Measurements from ENCODE around the gene EOLA1. TPM values are rescaled to one million over a fixed set of nuclear protein-coding genes. Genes with fewer than 3 reads are reported as not detected.

Gene EOLA1
- total RNA-seq, 1 donor from 2014 or later: 15.8 TPM

DNA sequence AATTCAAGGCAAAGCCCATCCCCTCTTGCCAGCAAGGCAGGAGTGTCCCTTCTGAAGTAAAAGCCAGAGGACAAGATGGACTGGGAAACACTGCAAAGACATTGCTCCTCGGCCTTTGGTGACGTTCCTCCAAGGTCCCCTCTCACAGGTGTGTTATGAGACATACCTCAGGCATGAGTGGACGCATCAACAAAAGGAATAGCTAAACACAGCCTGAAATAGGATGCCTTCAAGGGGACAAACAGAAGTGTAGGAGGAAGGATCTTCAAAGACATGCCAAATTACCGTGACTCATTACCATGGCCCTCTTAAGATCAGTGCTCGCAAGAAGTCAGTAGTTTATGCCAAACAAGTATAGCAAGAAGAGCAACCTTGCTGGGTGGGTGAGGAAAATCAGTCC lies 29.7 kb upstream of the EOLA1 start:
- no peaks in the 10 kb centered on the region for H3K9me3 ChIP-seq
- H3K4me1 ChIP-seq: no peaks in the 10 kb centered on the region
- DNase-seq: no peak
- no peak for ATAC-seq
- intact Hi-C loops (cut with DNase I): no loop called here
- no peaks in the 10 kb centered on the region for H3K36me3 ChIP-seq
- H3K27me3 ChIP-seq: no peaks in the 10 kb centered on the region
- H3K27ac ChIP-seq: no peak overlapping the region
- TF ChIP-seq, protein P1, sequence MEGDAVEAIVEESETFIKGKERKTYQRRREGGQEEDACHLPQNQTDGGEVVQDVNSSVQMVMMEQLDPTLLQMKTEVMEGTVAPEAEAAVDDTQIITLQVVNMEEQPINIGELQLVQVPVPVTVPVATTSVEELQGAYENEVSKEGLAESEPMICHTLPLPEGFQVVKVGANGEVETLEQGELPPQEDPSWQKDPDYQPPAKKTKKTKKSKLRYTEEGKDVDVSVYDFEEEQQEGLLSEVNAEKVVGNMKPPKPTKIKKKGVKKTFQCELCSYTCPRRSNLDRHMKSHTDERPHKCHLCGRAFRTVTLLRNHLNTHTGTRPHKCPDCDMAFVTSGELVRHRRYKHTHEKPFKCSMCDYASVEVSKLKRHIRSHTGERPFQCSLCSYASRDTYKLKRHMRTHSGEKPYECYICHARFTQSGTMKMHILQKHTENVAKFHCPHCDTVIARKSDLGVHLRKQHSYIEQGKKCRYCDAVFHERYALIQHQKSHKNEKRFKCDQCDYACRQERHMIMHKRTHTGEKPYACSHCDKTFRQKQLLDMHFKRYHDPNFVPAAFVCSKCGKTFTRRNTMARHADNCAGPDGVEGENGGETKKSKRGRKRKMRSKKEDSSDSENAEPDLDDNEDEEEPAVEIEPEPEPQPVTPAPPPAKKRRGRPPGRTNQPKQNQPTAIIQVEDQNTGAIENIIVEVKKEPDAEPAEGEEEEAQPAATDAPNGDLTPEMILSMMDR (IDR thresholded peaks at IDR 0.05): no peak
- H3K4me3 ChIP-seq: no peak overlapping the region

DNA sequence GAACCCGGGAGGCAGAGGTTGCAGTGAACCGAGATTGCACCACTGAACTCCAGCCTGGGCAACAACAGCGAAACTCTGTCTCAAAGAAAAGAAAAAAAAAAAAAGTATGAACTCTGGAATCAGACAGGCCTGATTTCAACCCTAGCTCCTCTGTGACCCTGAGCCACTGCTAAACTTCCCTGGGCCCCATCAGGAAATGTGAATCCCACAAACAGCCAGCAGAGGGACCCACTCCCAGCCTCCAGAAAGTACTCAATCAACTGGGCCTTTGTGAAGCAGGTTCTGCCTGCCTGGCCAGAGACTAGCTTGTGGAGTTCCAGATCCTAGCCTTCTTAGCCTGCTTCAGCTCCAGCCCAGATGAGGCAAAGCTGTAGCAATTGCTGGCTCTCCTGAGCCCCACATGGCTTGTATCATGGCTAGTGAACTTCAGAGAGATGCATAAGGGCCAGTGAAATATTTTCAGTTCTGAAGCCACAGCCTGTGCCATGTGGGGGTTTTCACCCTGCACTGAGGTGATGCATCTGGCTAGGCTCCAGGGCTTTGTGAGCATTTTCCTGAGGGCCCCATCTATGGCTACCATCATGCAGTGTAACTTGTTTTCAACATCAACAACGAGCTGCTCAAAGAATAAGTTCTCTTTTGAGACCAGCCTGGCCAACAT lies 28.5 kb upstream of the EOLA1 start:
- TF ChIP-seq, protein P1 (IDR thresholded peaks at IDR 0.05): peak; percentile 57
- intact Hi-C loops (cut with DNase I): no loop called here
- no peaks in the 10 kb centered on the region for H3K9me3 ChIP-seq
- H3K27ac ChIP-seq: no peak overlapping the region
- no peaks in the 10 kb centered on the region for H3K4me1 ChIP-seq
- no peaks in the 10 kb centered on the region for H3K36me3 ChIP-seq
- peak; percentile 62 for DNase-seq
- ATAC-seq: peak; percentile 93
- no peak overlapping the region for H3K4me3 ChIP-seq
- H3K27me3 ChIP-seq: no peaks in the 10 kb centered on the region

DNA sequence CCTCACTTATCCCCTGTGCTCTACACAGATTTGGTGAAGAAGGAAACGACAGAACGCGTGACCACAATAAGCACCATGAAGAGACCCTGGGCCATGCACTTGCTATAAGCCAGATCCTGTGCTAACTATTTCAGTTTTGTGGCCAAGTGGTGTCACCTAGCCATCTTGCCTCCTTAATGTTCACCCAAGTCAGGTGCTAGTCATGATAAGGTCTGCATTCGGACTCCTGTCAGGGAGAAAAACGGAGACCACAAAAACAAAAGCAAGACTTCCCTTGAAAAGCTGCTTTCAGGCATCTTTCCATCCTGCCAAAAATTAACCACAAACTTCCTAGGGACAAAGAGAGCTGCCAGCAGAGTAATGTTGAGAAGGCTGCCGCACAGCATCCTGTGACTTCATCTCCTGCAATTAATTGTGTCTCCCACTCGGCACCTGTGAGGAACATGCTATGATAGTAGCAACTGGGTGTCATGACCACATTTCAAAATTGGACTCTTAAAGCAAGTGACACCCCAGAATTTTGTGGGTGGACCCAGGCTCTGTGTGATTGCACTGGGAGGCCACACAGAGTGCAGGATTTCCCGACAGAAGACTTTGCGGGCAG lies 26.9 kb upstream of the EOLA1 start:
- Histone ChIP-seq H3K36me3 (no peaks in the 10 kb centered on the region), H3K9me3 (no peaks in the 10 kb centered on the region), H3K27ac (no peak overlapping the region), H3K4me3 (no peak overlapping the region), H3K4me1 (no peaks in the 10 kb centered on the region), H3K27me3 (no peaks in the 10 kb centered on the region)
- ATAC-seq: peak; percentile 19
- no peak for DNase-seq
- TF ChIP-seq, protein P1 (IDR thresholded peaks at IDR 0.05): no peak
- intact Hi-C loops (cut with DNase I): no loop called here

DNA sequence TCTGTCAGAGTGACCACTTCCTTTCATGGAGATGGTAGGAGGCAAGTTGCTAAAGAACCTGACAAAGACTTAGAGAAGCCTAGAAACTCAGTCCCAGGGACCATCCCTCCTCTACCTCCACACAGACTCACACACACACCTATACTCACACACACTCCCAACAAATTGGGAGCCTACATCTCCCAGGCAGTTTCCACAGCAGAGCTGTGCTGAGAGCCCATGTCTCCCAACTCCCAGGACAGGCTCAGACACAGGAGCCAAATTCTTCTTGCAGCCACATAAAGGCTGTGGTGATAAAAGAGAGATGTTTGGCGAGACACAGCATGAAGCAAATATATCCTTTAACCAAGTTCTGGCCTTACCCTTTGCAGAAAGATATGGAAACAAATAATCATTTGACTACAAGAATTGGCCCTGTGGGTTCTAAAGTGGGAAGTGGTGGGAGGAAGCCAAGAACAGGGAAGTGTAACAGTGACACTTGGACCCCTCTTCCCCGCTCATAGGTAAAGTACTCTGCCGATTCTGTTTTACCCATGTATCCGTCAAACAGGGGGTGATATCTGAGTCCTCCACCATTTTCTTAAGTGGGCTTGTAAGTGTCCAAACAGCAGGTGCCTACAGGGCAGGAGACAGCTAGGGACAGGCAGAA lies 24.7 kb upstream of the EOLA1 start:
- Histone ChIP-seq H3K36me3 (no peaks in the 10 kb centered on the region), H3K27me3 (no peaks in the 10 kb centered on the region), H3K4me3 (no peak overlapping the region), H3K9me3 (no peaks in the 10 kb centered on the region), H3K4me1 (no peaks in the 10 kb centered on the region), H3K27ac (no peak overlapping the region)
- intact Hi-C loops (cut with DNase I): no loop called here
- DNase-seq: no peak
- ATAC-seq: peak; percentile 39
- TF ChIP-seq, protein P1 (IDR thresholded peaks at IDR 0.05): no peak

DNA sequence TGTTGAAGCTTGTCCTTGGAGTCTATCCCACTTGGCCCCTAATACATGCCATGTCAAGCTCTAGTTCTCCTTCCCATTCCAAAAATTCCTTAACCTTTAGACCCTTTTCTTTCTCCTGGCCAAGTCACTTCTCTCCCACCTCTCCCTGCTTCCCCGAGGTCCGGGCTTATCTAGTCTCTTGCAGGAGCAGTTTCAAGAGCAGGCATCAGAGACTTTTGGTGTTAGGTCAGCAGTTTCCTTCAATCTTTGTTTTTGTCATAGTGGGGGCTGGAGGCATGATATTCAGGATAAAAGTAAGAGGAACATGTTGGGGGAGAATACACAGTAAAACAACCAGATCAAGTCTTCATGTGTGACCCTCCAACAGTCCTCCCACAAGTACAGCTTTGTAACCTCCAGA lies 24.2 kb upstream of the EOLA1 start:
- ATAC-seq: no peak
- Histone ChIP-seq H3K27me3 (no peaks in the 10 kb centered on the region), H3K36me3 (no peaks in the 10 kb centered on the region), H3K4me3 (no peak overlapping the region), H3K9me3 (no peaks in the 10 kb centered on the region), H3K27ac (no peak overlapping the region), H3K4me1 (no peaks in the 10 kb centered on the region)
- DNase-seq: no peak
- TF ChIP-seq, protein P1 (IDR thresholded peaks at IDR 0.05): no peak
- intact Hi-C loops (cut with DNase I): no loop called here
